Activated naive CD4-positive, alpha-beta T cell treated with anti-CD3 and anti-CD28 coated beads, Interleukin-2, amount 50 U/mL, for 16 hours (primary cell): ENCODE measurements around the gene ZMIZ1.

ENCODE experiments used
- DNase-seq: peaks from one replicate; pipeline ENCODE4 v3.0.0-alpha.2; 2020

ZMIZ1 gene

DNA sequence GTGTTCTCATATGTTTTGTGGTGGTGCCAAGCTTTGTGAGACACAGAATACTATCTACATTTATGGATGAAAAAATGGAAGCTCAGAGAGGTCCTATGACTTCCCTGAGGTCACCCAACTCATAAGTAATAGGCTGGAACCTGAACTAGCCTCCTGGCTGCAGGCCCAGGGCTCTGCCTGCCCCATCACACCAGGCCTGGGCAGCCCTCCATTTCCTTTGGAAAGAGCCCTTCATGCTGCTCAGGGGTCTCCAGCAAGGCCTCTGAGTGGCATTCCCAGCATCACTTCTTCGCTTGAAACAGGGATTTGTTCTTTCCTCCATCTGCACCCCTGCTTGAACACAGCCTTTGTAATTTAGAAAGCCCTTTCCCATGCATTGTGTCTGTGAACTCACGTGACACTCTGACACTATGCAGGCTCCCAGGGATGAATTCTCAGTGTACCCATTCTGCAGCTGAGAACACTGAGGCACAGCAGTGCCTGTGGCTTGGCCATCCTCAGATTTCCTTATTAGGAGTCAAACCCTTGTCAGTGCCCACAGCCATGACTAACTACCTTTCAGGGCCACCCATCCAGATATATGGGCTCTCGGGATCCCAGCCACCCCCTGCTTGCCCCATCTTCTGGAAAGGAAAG is 150.7 kb downstream of the ZMIZ1 start:
- DNase-seq = no peak

DNA sequence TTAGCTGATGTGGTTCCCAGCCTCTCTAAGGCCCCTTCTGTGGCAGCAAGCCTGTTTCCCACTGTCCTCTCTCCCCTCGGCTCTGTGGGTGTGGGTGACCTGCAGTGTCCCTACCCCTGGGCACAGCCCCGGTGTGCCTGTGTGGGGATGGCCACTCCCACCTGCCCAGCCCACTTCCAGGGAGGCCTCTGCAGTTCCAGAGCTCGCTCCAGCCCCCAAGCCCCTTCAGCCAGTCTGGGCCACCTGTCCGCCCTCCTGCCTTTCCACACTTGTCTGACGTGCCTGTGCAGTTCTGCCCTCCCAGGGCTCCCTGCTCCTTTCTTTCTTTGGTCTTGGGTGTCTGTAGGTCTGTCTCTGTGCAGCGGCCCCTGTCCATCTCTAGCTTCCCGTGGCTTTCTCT is 151.5 kb downstream of the ZMIZ1 start:
- no peak for DNase-seq

DNA sequence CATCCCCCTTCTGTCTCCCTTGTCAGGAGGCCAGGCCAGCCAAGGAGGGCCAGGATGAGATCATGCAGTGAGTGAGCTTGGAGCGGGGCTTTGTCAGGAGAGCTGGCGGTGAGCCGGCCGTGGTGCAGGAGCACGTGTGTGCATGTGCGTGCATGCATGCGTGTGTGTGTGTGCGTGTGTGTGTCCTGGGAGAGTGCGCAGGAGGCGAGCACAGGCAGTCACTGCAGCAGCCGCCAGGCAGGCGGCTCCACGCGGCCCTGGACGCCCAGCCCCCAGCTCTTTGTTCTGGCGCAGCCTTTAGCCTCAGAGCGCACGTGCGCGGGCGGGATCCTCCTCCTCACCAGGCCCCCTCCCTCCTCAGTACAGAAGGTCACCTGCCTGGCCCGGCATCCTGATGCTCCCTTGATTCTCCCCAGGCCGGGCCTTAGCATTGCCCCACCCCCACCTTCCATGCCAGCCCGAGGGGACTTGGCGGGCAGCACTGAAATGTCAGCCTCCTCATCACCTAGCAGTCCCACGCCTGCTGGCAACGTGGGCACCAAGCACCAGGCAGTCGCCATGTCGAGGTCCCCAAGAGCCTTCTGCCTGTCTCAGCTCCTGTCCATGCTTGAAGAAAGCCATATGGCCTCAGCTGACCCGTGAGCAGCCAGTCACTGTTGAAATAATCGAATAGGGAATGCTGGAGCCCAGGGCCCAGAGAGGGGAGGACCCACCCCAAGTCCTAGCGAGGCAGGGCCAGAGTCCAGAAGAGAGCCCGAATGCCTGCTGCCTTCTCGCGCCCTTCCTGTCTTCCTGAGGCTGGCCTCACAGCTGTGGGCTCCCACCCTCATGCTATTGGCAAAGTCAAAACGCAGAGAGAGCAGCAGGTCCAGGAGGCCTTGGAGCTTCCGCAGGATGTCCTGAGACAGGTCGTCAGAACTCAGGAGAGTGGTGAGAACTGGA is 152.6 kb downstream of the ZMIZ1 start:
- DNase-seq = no peak

DNA sequence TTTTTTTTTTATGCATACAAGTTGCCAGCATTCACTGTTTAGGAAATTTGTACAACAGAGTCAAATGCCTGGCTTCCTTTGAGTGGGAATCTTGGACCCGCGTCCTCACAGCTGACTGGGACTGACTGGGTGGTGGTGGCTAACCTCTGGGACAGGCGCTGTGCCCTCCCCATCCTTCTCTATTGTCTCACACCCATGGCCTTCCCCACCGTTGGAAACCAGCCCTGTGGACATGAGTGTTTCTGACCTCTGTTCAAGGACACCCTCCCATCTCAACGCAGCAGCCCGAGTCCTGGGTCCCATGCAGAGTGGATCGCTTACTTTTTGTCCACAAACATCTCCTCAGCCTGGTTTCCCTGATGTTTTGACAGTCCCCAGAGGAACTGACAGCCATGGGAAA is 153.4 kb downstream of the ZMIZ1 start:
- DNase-seq = no peak

DNA sequence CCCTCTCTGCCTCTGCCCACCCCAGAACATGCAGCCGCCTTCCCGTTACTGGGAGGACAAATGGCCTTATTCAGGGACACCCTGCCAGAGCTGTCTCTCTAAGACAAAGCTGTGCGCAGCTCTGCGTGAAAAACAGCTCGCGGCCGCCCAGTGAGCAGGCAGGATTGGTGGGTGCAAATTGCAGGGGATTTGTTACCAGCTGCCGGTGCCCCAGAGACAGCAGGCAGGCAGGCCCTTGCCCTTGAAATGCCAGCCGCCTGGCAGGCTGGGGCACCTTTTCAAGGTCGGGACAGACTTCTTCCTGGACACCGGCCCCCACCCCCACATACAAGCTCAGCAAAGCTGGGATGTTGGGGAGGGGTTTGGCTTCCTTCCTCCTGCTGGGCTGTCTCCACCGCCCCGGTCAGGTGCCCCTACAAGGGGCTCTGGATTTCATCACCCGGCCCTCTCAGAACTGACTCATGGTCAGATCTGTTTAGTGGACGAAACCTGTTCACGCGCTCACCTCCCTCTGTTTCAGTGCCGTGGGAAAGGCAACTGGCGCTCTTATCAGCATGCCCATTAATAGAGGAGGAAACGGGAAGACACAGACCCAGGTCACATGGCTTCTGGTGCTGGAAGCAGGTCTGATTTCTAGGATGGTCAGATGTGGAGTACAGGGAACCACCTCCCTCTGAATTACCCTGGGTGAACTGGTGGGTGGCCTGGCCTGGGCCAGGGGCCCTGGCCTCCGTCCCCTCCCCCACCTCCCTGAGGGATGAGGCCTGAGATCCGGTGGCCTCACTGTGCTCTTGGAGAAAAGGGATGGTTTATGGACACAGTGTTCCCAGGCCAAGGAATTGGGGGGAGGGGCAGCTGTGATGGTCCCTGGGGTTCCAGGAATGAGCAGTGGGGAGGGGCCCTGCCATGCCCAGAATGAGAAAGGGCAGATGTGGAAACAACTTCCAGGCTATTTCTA is 154.6 kb downstream of the ZMIZ1 start:
- DNase-seq = no peak

DNA sequence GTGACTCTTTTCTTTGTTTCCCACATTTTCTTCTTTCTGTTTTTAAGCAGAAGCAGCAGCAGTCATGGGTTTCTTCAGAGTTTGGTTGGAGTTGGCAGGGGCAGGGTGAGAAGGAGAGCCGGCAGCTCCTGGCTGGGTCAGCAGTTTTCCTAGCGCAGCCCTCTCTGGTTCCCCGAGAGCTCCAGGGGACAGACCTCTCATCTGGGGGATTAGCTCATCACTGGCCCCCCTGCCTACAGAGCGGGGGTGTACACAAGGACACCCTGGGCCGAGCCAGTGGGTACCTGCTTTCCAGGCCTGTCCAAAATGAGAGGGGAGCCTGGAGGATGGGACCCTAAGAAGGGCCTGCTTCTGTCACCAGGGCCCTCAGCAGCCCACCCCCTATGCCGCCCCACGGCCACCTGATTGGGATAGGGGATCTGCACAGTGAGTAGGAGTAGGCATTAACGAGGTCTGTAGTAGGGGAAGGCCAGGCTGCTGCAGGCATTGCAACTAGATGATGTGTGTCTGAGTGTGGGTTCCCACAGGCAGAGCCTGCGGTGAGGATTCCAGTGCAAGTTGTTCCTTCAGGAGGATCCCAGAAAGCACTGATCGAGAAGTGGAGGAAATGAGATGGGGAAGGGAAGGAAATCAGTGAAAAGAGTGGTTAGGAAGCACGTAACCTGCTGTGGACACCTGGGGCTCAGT is 155.6 kb downstream of the ZMIZ1 start:
- no peak for DNase-seq

DNA sequence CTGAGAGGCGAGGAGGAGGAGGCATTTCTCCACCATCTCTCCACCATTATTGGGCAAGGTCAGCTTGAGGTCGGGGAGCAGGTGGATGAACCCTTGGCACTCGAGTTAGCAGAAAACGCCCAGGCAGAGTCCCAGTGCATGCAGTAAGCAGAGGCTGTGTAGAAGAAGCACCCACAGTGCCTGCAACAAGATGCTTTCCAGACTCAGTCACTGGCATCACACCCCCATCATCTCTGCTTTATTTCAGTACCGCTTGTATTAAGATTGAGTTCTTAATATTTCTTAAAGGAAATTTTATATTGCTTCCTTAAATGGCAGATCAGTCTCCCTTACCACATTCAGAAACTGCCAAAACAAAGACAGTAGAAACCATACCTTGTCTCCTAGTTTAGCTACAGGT is 156.2 kb downstream of the ZMIZ1 start:
- no peak for DNase-seq

DNA sequence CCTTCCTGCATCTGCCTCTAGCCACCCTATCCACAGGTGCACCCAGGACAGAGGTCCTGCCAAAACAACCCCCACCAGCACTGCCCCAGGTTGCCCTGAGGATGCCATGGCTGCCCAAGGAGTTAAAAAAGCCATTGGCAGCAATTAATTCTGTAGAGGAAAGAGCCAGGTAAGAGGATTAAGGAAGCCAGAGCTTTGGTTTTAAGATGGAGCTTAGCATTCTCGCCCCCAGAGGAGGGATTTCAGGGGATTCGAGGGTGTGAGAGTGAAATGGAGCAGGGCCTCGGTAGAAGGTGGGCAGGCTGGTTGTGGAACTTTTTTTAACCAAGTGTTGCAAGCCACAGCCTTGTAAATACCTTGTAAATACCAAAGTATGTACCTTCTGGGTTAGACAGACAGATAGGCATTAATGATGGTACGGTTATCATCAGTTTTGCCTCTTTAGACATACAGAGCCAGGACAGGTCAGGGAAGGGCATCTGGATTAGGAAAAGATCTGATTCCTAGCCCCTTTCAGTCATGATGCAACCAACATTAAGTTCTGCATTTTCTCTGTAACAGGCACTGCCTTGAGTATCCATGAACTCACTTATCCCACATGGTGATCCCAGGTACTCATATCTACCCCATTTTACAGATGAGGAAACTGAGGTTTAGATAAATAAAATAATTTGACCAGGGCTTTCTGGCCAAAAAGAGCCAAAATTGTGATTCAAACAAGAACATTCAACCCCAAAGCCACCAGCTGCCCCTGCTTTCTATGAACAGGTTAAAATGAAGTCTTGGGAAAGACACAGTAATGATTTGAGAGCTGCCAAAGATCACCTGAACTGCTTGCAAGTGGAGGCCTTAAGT is 157.9 kb downstream of the ZMIZ1 start:
- DNase-seq = no peak

DNA sequence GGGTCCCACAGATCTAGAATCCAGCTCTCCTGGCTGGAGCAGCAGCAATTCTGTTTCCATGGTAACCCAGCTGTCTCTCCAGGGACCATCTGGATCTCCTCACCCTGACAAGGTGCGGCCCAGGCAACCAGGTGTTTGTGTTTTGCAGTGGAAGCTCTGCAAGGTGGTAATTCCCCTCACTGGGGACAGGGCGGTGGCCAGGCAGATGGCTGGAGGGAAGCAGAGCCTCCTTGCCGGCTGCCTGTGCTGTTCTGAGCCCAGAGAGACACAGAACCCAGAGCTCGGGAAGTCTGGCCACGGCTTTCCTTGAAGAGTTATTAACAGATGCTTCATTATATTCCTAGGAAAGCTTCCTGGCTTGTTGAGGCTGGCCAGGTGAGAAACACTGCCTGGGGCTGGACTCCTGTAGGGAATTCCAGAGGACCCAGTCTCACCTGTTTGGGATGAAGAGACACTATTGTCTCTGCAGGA is 160.3 kb downstream of the ZMIZ1 start:
- DNase-seq = no peak

DNA sequence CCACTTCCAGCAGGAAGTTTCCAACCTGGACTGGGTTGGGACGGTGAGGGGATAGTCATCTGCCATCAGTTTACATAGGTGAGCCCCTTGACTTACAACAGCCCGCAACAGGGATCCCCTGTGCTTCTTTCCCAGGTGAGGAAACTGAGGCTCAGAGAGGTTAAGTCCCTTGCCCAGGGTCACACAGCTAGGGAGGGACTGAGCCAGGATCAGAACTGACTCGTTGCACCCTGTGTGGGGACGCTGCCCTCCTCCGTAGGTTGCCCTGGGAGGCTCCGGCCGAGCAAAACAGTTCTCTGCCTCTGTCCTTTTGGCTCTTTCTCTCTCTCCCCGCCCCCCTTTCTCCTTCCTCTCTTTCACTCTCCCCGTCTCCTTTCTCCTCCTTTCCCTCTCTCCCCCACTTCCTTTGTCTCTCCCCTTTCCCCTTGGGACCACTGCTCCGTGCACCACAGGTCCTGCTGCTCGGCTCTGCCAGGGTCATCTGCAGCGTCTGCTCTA is 161.1 kb downstream of the ZMIZ1 start:
- DNase-seq = no peak

DNA sequence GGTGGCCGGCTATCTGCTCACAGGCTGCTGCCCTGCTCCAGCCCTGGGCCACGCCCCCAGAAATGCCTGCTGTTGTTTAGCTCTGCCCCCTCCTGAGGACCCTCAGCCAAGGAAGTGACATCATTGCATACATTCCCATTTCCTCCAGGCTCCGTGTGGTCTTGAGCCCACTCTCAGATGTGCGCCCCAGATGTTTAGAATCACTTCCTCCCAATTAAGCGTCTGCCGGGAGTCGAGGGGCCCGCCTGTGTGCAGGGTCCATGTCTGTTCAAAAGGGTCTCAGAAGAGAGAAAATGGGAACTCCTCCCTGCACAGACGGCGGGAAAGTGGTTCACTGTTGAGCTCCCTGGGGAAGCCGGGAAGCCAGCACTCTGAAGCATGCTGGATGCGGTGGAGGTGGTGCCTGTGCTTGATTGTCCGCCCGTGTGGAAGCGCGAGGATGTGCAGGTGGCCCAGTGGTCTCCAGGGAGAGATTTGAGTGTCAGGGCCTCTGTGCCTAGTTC is 161.6 kb downstream of the ZMIZ1 start:
- no peak for DNase-seq

DNA sequence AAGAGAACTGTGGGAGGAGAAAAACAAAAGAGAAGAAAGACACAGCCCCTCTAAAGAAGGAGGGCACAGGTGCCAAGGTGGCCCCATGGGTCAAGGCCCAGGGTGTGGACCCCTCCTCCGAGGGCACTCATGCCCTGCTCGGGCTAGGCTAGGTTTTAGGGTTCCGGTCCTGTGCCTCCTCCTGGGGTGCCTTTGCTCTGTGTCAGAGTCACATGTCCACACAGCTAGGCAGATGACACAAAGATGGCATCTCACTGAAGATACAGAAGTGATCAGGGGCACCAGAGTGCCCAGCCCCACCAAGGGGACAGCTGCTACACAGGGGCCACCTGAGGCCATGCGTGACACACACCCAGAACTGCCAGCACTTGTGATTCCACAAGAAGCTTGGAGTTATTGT is 162.1 kb downstream of the ZMIZ1 start:
- DNase-seq = no peak

DNA sequence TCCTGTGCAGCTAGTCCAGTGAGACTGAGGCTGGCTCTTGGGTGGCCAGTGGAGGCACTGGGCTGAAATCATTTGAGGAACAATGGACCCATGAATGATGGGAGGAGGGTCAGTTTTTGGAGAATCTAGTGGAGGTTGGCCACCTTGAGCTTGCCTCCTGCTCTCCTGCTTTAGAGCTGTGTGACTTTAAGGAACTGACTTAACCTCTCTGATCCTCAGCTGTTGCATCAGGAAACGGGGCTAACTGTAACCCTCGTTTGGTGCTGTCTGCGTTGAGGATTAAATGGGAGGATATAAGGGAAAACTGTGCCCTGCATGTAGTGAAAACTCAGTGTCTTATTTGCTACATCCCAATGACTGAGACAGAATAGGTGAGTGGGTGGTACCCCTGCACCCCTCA is 163.1 kb downstream of the ZMIZ1 start:
- no peak for DNase-seq

DNA sequence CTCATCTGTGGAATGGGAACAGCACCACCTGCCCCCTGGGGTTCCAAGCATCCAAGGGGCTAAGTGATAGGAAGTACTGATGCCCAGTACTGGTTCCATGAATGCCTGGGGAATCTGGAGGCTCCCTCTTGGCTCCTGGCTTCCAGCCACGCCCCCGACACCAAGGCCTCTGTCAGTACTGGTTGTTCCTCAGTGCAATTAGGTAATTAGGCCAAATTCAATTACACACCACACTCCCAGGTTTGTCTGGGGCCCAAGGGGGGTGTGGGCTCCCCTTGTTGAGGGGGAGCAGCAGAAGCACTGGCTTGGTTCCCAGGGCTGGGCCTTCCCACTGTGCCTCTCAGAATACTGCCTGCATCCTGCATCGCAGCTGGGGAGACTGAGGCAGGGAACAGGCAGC is 164.1 kb downstream of the ZMIZ1 start:
- no peak for DNase-seq

DNA sequence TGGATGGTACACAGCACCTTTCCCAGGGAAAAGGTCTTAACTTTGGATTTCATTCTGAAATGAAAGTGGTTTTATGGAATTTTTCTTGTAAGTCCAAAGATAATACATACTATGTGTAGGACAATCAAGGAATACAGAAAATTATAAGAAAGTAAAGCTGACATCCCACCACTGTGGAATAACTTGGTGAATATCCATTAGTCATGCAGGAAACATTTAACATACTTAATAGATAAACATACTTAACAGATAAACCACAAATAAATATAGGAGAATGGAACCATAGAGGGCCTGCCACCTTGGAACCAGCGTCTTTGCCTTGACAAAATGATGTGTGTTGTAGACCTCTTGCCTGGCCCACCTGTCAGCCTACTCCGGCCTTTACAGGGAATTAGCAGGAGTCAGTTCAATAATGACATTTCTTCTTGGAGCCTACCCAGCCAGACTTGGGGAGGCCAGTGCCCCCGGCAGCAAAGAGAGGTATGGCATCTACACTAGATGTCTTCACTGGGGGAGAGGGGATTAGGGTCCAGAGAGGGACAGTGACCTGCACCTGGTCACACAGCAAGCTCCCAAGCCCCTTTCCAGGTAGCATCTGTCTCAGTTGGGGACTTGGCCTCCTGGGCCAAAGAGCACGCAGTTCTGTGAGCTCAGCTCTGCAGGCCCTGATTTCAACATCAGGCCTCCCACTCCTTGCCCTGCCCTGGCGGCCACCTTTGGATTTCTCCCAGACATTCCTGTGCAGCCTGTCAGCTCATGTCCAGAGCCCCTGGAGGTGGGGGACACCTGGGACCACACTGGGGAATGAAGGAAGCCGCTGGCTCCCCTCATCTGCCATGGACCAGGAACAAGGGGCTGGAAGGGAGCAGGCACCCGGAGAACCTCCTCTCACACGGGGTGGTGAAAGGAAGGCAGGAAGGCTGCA is 165.9 kb downstream of the ZMIZ1 start:
- DNase-seq = no peak

DNA sequence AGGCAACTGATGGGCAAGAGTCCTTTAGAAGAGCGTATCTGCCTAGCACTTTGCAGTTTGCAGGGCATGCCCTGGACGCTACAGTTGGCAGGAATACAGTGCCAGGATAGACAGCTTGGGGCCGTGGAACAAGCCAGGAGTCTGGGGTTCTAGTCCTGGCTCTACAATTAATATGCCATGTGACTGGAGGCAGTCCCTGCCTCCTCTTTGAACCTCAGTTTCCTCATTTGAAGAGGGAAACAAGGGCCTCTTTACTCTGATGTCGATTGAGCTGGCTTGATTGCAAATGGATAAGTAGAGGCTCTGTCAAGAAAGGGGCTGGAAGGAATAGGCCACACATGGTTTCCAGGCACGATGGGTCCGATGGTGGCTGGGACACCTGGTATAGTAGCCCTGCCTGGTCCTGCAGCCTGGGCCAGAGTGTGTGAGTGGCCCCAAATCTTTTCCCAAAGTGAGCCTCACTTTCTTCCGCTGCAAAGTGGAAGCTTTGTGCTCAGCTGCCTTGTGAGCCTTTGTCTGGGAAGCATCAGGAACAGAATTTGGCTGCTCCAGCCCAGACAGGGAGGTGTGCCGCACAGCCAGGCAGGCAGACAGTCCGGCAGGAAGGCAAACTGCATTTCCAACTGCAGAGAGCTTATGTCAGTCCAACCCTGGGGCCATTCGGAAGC is 167.1 kb downstream of the ZMIZ1 start:
- DNase-seq = no peak

DNA sequence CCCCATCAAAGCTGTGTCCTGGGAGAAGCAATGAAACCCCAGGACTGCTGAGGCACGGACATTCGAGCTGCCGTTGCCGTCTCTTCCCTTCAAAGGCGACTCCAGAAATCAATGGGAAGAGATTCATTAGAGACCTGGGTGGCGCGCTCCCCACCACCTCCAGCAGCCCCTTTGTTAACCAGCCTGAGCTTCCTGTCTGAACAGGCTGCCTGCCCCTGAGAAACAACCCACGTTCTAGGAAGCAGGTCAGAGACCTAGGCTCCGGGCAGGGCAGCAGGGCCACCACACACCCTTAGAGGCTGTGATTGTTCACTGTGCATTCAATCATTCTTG is 167.6 kb downstream of the ZMIZ1 start:
- no peak for DNase-seq

DNA sequence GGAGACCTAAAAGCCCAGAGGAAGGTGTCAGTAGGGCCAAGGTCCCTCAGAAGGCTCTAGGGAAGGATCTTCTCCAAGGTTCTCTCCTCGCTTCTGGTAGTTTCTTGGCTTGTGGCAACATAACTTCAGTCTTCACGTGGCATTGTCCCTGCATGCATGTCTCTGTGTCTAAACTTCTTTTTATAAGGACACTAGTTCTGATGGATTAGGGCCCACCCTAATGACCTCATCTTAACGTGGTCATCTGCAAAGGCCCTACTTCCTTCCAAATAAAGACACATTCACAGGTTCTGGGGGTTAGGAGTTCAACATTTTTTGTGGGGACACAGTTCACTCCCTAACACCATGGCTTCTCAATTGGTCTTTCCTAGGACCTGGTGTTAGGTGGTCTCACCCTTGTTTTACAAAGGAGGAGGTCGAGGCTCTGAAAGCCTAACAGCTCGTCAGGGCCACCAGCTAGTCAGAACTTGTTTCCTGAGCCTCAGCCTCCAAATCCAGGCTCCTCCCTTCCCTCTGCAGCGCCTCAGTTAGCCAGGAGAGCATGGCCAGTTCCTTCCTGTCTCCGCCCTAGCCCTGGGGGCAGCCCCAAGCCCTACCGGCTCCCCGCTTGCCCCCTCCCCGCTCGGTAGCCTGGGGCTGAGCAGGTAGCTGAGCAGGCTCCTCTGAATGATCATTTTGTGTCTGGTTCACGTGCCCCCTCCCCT is 168.8 kb downstream of the ZMIZ1 start:
- no peak for DNase-seq

DNA sequence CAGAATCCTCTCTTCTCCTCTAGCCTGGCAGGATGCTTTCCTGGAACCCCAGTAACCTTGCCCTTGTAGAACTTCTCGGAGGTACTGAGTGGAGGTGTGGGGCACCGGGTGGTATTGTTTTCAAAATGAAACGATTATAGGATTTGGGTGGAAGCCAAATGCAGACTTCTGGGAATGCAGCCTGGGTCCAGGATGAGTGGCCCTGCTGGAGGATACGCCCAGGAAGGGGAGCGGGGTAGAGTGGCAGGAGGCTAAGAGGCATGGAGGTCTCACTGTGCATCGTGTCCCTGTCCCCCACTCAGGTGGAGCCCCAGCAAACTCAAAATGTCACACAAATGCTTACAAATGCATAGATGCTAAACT is 169.4 kb downstream of the ZMIZ1 start:
- no peak for DNase-seq
